H1 (cell line): ENCODE results near the gene PIGL. TPM values are rescaled to one million over a fixed set of nuclear protein-coding genes. Genes with fewer than 3 reads are reported as not detected.

ENCODE experiments used
- CTCF ChIA-PET: fragments of 300-600 bp; sonication (Branson Sonifier 250); formaldehyde crosslinking; loops from one replicate; lab custom pipeline; 2021; ENCODE audit not compliant: partially characterized antibody; lab: Charles Lee
- POLR2A ChIA-PET: fragments of 300-600 bp; sonication (Branson Sonifier 250); formaldehyde crosslinking; loops from one replicate; lab custom pipeline; 2021; ENCODE audit warnings: inconsistent platforms; ENCODE audit not compliant: partially characterized antibody; lab: Charles Lee
- DNase-seq, 2 experiments: peaks; one replicate each; pipeline versions ENCODE4 v3.0.0 to v3.0.0-alpha.2; 2010 to 2022; ENCODE audit warnings: low spot score in 2 of 2, low read depth in 1 of 2, mixed read lengths in 1 of 2
- FAIRE-seq: peaks from 2 replicates; lab custom pipeline; 2011; peaks lifted over from hg19 to GRCh38; lab: Jason Lieb, UNC
- H2AFZ ChIP-seq: 2 replicates; pipeline ENCODE4 v1.8.1; 2012; ENCODE audit warnings: low read length, inconsistent platforms
- H2AK5ac ChIP-seq: 2 replicates; pipeline ENCODE4 v1.6.1; 2013; ENCODE audit warnings: low read depth, low read length
- H2BK120ac ChIP-seq: replicated peaks from 2 replicates; pipeline ENCODE3; 2013; ENCODE audit warnings: low read depth, low read length, inconsistent platforms
- H2BK12ac ChIP-seq: 2 replicates; pipeline ENCODE4 v1.6.1; 2013; ENCODE audit warnings: low read depth, low read length
- H2BK15ac ChIP-seq: 2 replicates; pipeline ENCODE4 v1.6.1; 2013; ENCODE audit warnings: low read length
- H2BK20ac ChIP-seq: 2 replicates; pipeline ENCODE4 v1.6.1; 2013; ENCODE audit warnings: low read length
- H2BK5ac ChIP-seq: 2 replicates; pipeline ENCODE4 v1.6.1; 2013; ENCODE audit warnings: low read depth, low read length
- H3K14ac ChIP-seq: 2 replicates; pipeline ENCODE4 v1.6.1; 2013; ENCODE audit warnings: inconsistent platforms; ENCODE audit not compliant: insufficient read length
- H3K18ac ChIP-seq: 2 replicates; pipeline ENCODE4 v1.6.1; 2013; ENCODE audit warnings: low read length; ENCODE audit errors: extremely low read depth
- H3K23ac ChIP-seq: 2 replicates; pipeline ENCODE4 v1.6.1; 2013; ENCODE audit warnings: inconsistent platforms; ENCODE audit not compliant: insufficient read length
- H3K23me2 ChIP-seq: 2 replicates; pipeline ENCODE4 v1.6.1; 2013; ENCODE audit warnings: low read depth, low read length
- H3K27ac ChIP-seq: 2 replicates; pipeline ENCODE4 v1.6.1; 2011; ENCODE audit warnings: low read depth, low read length, inconsistent platforms
- H3K27me3 ChIP-seq, 4 experiments: replicated peaks in 1 of 4; 1 replicate in 1 of 4; 2 replicates in 3 of 4; pipeline versions ENCODE4 v1.6.1 to v1.8.1; 2011 to 2013; ENCODE audit warnings: low read length in 3 of 4, mild to moderate bottlenecking in 3 of 4, inconsistent platforms in 2 of 4, mixed read lengths in 2 of 4, moderate library complexity in 1 of 4; ENCODE audit not compliant: control insufficient read depth in 3 of 4, insufficient read depth in 3 of 4; ENCODE audit errors: extremely low read depth in 1 of 4
- H3K36me3 ChIP-seq, 4 experiments: 2 replicates each; pipeline versions ENCODE4 v1.6.1 to v1.8.1; 2011 to 2013; ENCODE audit warnings: mild to moderate bottlenecking in 4 of 4, low read length in 3 of 4, moderate library complexity in 2 of 4, control low read depth in 1 of 4, inconsistent platforms in 1 of 4; ENCODE audit not compliant: insufficient read depth in 4 of 4, control insufficient read depth in 2 of 4
- H3K4ac ChIP-seq: replicated peaks from 2 replicates; pipeline ENCODE3; 2013; ENCODE audit warnings: low read length, low read depth, mixed read lengths, inconsistent platforms; ENCODE audit not compliant: insufficient read length
- H3K4me1 ChIP-seq, 4 experiments: replicated peaks in 1 of 4; 1 replicate in 1 of 4; 2 replicates in 3 of 4; pipeline versions ENCODE4 v1.6.1 to v1.8.1; 2011 to 2013; ENCODE audit warnings: low read length in 3 of 4, inconsistent platforms in 2 of 4, mixed read lengths in 1 of 4; ENCODE audit not compliant: insufficient read depth in 4 of 4, control insufficient read depth in 3 of 4
- H3K4me2 ChIP-seq, 2 experiments: 2 replicates each; pipeline versions ENCODE4 v1.6.1 to v1.8.1; 2011 to 2013; ENCODE audit warnings: low read depth in 2 of 2, low read length in 2 of 2, control low read depth in 1 of 2, inconsistent platforms in 1 of 2, mild to moderate bottlenecking in 1 of 2; ENCODE audit not compliant: insufficient read depth in 1 of 2
- H3K4me3 ChIP-seq, 4 experiments: fragments of 200-600, 300-600 bp in 1 of 4; sonication (generic), shearing (Covaris generic), sonication (Bioruptor Twin) in 1 of 4; 2 replicates each; pipeline versions ENCODE4 v1.5.1 to v1.8.1; 2011 to 2016; ENCODE audit warnings: low read length in 4 of 4, low read depth in 3 of 4, control low read depth in 2 of 4, inconsistent platforms in 2 of 4, mild to moderate bottlenecking in 2 of 4, mixed read lengths in 1 of 4, moderate library complexity in 1 of 4; ENCODE audit not compliant: insufficient read depth in 2 of 4; ENCODE audit errors: extremely low read depth in 1 of 4
- H3K56ac ChIP-seq: replicated peaks from 2 replicates; pipeline ENCODE3; 2013; ENCODE audit warnings: low read depth, mild to moderate bottlenecking, mixed read lengths, low read length, inconsistent platforms; ENCODE audit not compliant: insufficient read length
- H3K79me1 ChIP-seq: 2 replicates; pipeline ENCODE4 v1.6.1; 2013; ENCODE audit warnings: low read depth, low read length, control low read depth
- H3K79me2 ChIP-seq, 2 experiments: 2 replicates each; pipeline versions ENCODE4 v1.6.1 to v1.8.1; 2012 to 2013; ENCODE audit warnings: low read length in 2 of 2, mild to moderate bottlenecking in 2 of 2, inconsistent platforms in 1 of 2; ENCODE audit not compliant: insufficient read depth in 2 of 2, control insufficient read depth in 1 of 2
- H3K9ac ChIP-seq, 4 experiments: replicated peaks in 1 of 4; 1 replicate in 1 of 4; 2 replicates in 3 of 4; pipeline versions ENCODE4 v1.6.1 to v1.8.1; 2011 to 2013; ENCODE audit warnings: low read depth in 3 of 4, low read length in 3 of 4, control low read depth in 2 of 4, mild to moderate bottlenecking in 2 of 4, moderate library complexity in 2 of 4, inconsistent platforms in 1 of 4; ENCODE audit errors: extremely low read depth in 1 of 4
- H3K9me3 ChIP-seq, 2 experiments: 2 replicates each; pipeline versions ENCODE4 v1.6.1 to v1.8.1; 2012 to 2013; ENCODE audit warnings: mild to moderate bottlenecking in 2 of 2, moderate library complexity in 2 of 2, control low read depth in 1 of 2, inconsistent platforms in 1 of 2, low read depth in 1 of 2, low read length in 1 of 2, mixed read lengths in 1 of 2; ENCODE audit not compliant: insufficient read depth in 2 of 2
- H4K20me1 ChIP-seq, 2 experiments: replicated peaks in 1 of 2; 2 replicates each; pipeline versions ENCODE3 to v1.8.1; 2011 to 2013; ENCODE audit warnings: inconsistent platforms in 2 of 2, low read length in 2 of 2, mild to moderate bottlenecking in 1 of 2; ENCODE audit not compliant: insufficient read depth in 2 of 2, control insufficient read depth in 1 of 2
- H4K5ac ChIP-seq: 2 replicates; pipeline ENCODE4 v1.6.1; 2013; ENCODE audit warnings: low read length, low read depth, mixed read lengths, inconsistent platforms; ENCODE audit not compliant: insufficient read length
- H4K8ac ChIP-seq: 2 replicates; pipeline ENCODE4 v1.8.0; 2013; ENCODE audit warnings: mild to moderate bottlenecking, moderate library complexity, low read length, inconsistent platforms; ENCODE audit not compliant: insufficient read depth; ENCODE audit errors: extremely low read depth
- H4K91ac ChIP-seq: replicated peaks from 2 replicates; pipeline ENCODE3; 2013; ENCODE audit warnings: low read length, mixed read lengths, inconsistent platforms; ENCODE audit not compliant: insufficient read length
- CEBPB ChIP-seq: IDR thresholded peaks from 2 replicates; pipeline ENCODE4 v1.6.1; 2012; ENCODE audit warnings: low read depth, low read length
- CTBP2 ChIP-seq: IDR thresholded peaks from 2 replicates; pipeline ENCODE4 v1.7.0; 2011; ENCODE audit warnings: borderline replicate concordance, mild to moderate bottlenecking, moderate library complexity, mixed read lengths, low read length; ENCODE audit not compliant: insufficient read depth, insufficient read length
- JUND ChIP-seq: IDR thresholded peaks from 2 replicates; pipeline ENCODE4 v1.6.1; 2011; ENCODE audit warnings: mild to moderate bottlenecking, improper control_type of control experiment, low read length
- KDM4A ChIP-seq: IDR thresholded peaks from one replicate; pipeline ENCODE4 v1.7.1; 2012; ENCODE audit warnings: low read depth, mild to moderate bottlenecking, moderate library complexity, low read length, inconsistent platforms; ENCODE audit not compliant: severe bottlenecking
- POLR2A ChIP-seq, 2 experiments: IDR thresholded peaks; 1 replicate in 1 of 2; 2 replicates in 1 of 2; pipeline ENCODE4 v1.6.1; 2011; ENCODE audit warnings: low read depth in 2 of 2, low read length in 2 of 2, mild to moderate bottlenecking in 2 of 2; ENCODE audit errors: control extremely low read depth in 1 of 2
- POLR2AphosphoS5 ChIP-seq: IDR thresholded peaks from 2 replicates; pipeline ENCODE4 v1.6.1; 2011; ENCODE audit warnings: low read depth, low read length
- RAD21 ChIP-seq, 2 experiments: IDR thresholded peaks in 1 of 2; conservative IDR thresholded peaks in 1 of 2; 2 replicates each; pipeline ENCODE4 v1.6.1; 2011; ENCODE audit warnings: low read depth in 2 of 2, low read length in 2 of 2, improper control_type of control experiment in 1 of 2, inconsistent platforms in 1 of 2, mild to moderate bottlenecking in 1 of 2, moderate library complexity in 1 of 2
- SRF ChIP-seq: IDR thresholded peaks from 2 replicates; pipeline ENCODE4 v1.6.1; 2011; ENCODE audit warnings: mild to moderate bottlenecking, low read depth, low read length, moderate library complexity
- TAF1 ChIP-seq: IDR thresholded peaks from 2 replicates; pipeline ENCODE4 v1.6.1; 2011; ENCODE audit warnings: mild to moderate bottlenecking, low read depth, low read length
- WGBS, 2 experiments: shearing (Covaris generic) in 1 of 2; methylation state at CpG; one replicate each; pipeline versions ENCODE4 v1.1.6 to v1.1.7; 2013 to 2015; ENCODE audit warnings: low lambda C conversion rate in 2 of 2, mixed read lengths in 2 of 2, inconsistent platforms in 1 of 2, low coverage in 1 of 2, missing lambda C conversion rate in 1 of 2; ENCODE audit not compliant: insufficient replicate concordance in 2 of 2, insufficient coverage in 1 of 2, insufficient read length in 1 of 2; ENCODE audit errors: extremely low coverage in 1 of 2, missing lambda C conversion rate in 1 of 2; 5-methylcytosine and 5-hydroxymethylcytosine counted together
- polyA plus RNA-seq, 7 experiments: library from polyadenylated mRNA; depleted of rRNA in 3 of 7; stranded (reverse) in 5 of 7; unstranded in 2 of 7; fragments of >200 nt in 5 of 7; fragments of 200-250 nt in 2 of 7; gene quantifications; 1 replicate in 5 of 7; 2 replicates in 1 of 7; 4 replicates in 1 of 7; pipeline versions ENCODE4 v1.2.1 to v1.2.3, GENCODE V29; 2011 to 2013; ENCODE audit warnings: missing spikeins in 2 of 7, mixed read lengths in 2 of 7
- total RNA-seq: library from RNA; stranded (reverse); fragmentation: NEBNext Ultra II Directional; extraction: Animal tissue kit (Norgen Biotek cat#: 25700); gene quantifications from 2 replicates; pipeline ENCODE4 v1.2.1, GENCODE V29; 2021
- TF ChIP-seq, protein P1 (sequence below): IDR thresholded peaks from 2 replicates; pipeline ENCODE4 v1.6.1; 2012; ENCODE audit warnings: inconsistent platforms
- TF ChIP-seq, protein P2 (sequence below), 3 experiments: IDR thresholded peaks; 1 replicate in 2 of 3; 2 replicates in 1 of 3; pipeline versions ENCODE4 v1.5.1 to v1.6.1; 2011; ENCODE audit warnings: low read length in 3 of 3, mild to moderate bottlenecking in 3 of 3, inconsistent platforms in 2 of 3, low read depth in 1 of 3, moderate library complexity in 1 of 3; ENCODE audit not compliant: insufficient read depth in 1 of 3; ENCODE audit errors: control extremely low read depth in 1 of 3

Gene PIGL
- total and polyA plus RNA-seq, 2 of the 8 experiments (the other 6 are each of a cell fraction or from before 2014, with no cell fraction given): 28.4 to 30.8 TPM

DNA sequence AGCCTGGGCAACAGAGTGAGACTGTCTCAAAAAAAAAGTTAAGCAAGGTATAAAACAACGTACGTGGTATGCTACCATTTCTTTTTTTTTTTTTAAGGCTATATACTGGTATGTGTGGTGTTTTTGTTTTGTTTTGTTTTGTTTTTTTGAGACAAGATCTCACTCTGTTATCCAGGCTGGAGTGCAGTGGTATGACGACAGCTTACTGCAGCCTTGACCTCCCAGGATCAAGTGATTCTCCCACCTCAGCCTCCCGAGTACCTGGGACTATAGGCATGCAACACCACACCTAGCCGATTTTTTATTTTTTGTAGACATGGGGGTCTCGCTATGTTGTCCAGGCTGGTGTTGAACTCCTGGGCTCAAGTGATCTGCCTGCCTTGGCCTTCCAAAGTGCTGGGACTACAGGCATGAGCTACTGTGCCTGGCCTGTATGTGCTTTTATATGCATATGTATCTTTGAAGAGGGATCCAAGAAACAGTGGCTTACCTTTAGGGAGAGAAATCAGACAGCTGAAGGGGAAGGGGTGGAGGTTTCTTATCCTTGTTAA lies 129.8 kb downstream of the PIGL start:
- DNase-seq: no peak
- Histone ChIP-seq H4K8ac (no peak overlapping the region; the same call in 1 of the 2 replicates), H3K23me2 (no peaks in the 10 kb centered on the region), H3K9ac (no peak overlapping the region), H4K5ac (no peak overlapping the region), H2BK120ac (no peak overlapping the region), H2BK12ac (no peak overlapping the region), H3K56ac (no peak overlapping the region), H2BK15ac (no peak overlapping the region), H3K4me2 (no peak overlapping the region), H3K79me2 (peaks cover 0 to 27% of the 10 kb centered on the region in 2 experiments; a peak in 2 of 4 replicates), H3K79me1 (no peaks in the 10 kb centered on the region), H3K27me3 (no peaks in the 10 kb centered on the region), H3K27ac (no peak overlapping the region), H3K36me3 (peaks cover 25 to 65% (median 46%) of the 10 kb centered on the region in 4 experiments), H2AK5ac (no peak overlapping the region), H2BK20ac (no peak overlapping the region), H3K4me3 (no peak overlapping the region), H3K14ac (no peak overlapping the region), H3K4ac (no peak overlapping the region), H4K20me1 (peaks cover 0 to 4% of the 10 kb centered on the region in 2 experiments), H3K18ac (no peak overlapping the region), H3K4me1 (no peaks in the 10 kb centered on the region), H3K9me3 (no peaks in the 10 kb centered on the region), H4K91ac (no peak overlapping the region), H2AFZ (no peak overlapping the region), H3K23ac (no peak overlapping the region), H2BK5ac (no peak overlapping the region)
- WGBS, 2 experiments: 97% methylated on average over 6 of the region's 6 CpGs; no CpG with 5 or more reads in 1 of the 2 experiments
- peak in 1 of 2 experiments; percentile 17; a peak in 2 of 3 replicates for TF ChIP-seq POLR2A (IDR thresholded peaks at IDR 0.05; ENCODE audit: control extremely low read depth in 1 of 2, low read depth in 2 of 2, low read length in 2 of 2)
- no peak for TF ChIP-seq CEBPB
- TF ChIP-seq JUND: no peak
- TF ChIP-seq, protein P1, sequence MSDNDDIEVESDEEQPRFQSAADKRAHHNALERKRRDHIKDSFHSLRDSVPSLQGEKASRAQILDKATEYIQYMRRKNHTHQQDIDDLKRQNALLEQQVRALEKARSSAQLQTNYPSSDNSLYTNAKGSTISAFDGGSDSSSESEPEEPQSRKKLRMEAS: no peak
- no peak for TF ChIP-seq CTBP2
- TF ChIP-seq RAD21 (IDR thresholded peaks at IDR 0.05 in 1 of 2, conservative IDR thresholded peaks at IDR 0.05 in 1 of 2; ENCODE audit: low read depth in 2 of 2, low read length in 2 of 2): no peak
- peak; percentile 39; the same call in 1 of the 2 replicates for TF ChIP-seq POLR2AphosphoS5
- TF ChIP-seq TAF1: no peak
- TF ChIP-seq SRF: no peak
- TF ChIP-seq KDM4A: no peak
- TF ChIP-seq, protein P2, sequence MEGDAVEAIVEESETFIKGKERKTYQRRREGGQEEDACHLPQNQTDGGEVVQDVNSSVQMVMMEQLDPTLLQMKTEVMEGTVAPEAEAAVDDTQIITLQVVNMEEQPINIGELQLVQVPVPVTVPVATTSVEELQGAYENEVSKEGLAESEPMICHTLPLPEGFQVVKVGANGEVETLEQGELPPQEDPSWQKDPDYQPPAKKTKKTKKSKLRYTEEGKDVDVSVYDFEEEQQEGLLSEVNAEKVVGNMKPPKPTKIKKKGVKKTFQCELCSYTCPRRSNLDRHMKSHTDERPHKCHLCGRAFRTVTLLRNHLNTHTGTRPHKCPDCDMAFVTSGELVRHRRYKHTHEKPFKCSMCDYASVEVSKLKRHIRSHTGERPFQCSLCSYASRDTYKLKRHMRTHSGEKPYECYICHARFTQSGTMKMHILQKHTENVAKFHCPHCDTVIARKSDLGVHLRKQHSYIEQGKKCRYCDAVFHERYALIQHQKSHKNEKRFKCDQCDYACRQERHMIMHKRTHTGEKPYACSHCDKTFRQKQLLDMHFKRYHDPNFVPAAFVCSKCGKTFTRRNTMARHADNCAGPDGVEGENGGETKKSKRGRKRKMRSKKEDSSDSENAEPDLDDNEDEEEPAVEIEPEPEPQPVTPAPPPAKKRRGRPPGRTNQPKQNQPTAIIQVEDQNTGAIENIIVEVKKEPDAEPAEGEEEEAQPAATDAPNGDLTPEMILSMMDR (IDR thresholded peaks at IDR 0.05; ENCODE audit: control extremely low read depth in 1 of 3, insufficient read depth in 1 of 3, low read depth in 1 of 3, low read length in 3 of 3): no peak
- ChIA-PET POLR2A (interaction anchor here (1.4 to 2.2 kb wide), 2 partner anchors 17 to 19 kb away, joined by 3 to 8 read pairs; no protein-coding TSS in a partner anchor), CTCF (no interaction called here)
- FAIRE-seq: no peak
